Endometrial microvascular endothelial cells (primary cell): ENCODE measurements around the gene ULK4. TPM values are rescaled to one million over a fixed set of nuclear protein-coding genes. Genes with fewer than 3 reads are reported as not detected.
"Not testable (repeated sequence)": the region's sequence is repeated elsewhere in the genome, so short reads cannot be mapped to it uniquely, and the experiment has no call there.

Experiments
- in situ Hi-C: cut with HindIII; loops from 2 replicates; pipeline ENCODE4 v1.10.0; 2017; ENCODE audit warnings: low sequenced_read_pairs, low pct_unique_long_range_greater_than_20kb; ENCODE audit errors: inconsistent ontology term
- total RNA-seq: library from RNA; depleted of rRNA; stranded (reverse); fragments of >200 nt; gene quantifications from one replicate; pipeline ENCODE4 v1.2.3, GENCODE V29; 2015; ENCODE audit errors: inconsistent ontology term

Gene ULK4
- total RNA-seq, 1 donor from 2014 or later: 7.3 TPM

DNA sequence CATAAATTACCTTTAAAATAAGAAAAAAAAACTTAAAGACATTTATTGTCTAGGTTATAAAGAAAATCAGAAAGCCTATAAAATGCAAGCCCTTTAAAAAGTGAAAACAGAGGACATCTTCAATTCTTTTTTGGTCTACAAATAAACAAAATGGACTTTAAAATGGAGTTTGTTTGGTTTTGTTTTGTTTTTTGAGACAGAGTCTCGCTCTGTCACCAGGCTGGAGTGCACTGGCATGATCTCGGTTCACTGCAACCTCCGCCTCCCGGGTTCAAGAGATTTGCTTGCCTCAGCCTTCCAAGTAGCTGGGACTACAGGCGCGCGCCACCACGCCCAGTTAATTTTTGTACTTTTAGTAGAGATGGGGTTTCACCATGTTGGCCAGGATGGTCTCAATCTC, 252.7 kb downstream of the ULK4 start:
- in situ Hi-C loops: not testable (repeated sequence)

DNA sequence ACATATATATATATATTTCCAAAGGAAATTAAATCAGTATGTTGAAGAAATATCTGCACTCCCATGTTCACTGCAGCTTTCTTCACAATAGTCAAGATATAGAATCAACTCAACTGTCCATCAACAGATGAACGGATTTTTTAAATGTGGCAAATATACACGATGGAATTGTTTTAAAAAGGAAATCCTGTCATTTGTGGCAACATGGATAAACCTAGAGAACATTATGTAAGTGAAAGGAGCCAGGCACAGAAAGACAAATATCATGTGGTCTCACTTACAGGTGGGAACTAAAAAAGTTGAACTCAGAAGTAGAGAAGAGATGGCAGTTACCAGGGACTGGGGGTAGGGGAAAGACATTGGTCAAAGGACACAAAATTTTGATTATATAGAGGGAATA, 253.7 kb downstream of the ULK4 start:
- in situ Hi-C loops: no loop called here

DNA sequence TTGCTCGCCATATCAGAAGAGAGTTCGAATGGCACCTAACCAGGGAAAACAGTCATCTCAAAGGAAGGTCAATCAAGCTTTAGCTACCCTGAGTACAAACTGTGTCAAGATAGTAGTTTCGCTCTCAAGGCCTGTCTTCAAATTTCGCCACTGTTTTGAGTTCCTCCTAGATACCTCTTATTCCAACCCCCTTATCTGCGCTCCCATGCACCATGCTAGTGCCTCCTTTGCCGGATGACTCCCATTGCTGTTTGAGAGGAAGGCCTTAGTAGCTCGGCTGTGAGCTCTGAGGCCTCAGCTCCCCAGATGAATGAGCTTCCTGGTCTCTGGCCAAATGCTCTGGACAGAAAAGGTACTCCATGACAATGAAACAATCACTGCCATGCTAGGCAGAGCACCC, 256.0 kb downstream of the ULK4 start:
- in situ Hi-C loops: no loop called here

DNA sequence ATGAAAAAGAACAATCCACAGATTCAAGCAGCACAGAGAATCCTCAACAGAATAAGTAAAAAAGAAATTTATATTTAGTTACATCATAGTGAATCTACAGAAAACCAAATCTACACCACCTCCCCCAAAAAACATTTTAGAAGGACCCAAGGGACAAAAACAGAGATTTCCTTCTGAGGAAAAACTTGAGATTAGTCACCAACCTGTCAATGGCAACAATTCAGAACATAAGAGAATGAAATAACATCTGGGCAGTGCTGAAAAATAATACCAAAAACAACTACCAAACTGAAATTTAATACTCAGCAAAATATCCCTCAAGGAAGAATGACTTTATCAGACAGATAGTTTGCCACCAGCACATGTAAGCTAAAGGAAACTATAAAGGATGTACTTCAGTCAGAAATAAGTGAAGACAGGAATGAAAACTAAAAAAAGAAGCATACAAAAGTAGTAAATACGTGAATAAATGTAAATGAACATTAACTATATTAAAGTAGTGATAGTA, 260.7 kb downstream of the ULK4 start:
- in situ Hi-C loops: no loop called here

DNA sequence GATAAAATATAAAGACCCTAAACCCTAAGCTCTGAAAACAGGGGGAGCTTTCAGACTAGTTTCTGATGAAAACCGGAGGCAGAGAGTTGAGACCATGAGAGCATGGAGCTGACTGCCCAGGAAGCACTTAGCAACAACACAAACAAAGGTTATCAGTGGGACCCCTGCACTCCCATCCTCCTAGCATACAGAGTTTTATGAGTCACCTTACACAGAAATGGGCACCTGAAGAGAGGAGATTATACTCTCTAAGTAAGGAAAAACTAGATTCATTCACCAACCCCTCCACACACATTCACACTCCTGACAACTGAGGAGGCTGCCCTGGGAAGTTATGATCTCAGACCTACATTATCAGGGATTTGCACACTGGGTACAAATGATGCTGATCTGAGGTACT, 261.7 kb downstream of the ULK4 start:
- in situ Hi-C loops: no loop called here

DNA sequence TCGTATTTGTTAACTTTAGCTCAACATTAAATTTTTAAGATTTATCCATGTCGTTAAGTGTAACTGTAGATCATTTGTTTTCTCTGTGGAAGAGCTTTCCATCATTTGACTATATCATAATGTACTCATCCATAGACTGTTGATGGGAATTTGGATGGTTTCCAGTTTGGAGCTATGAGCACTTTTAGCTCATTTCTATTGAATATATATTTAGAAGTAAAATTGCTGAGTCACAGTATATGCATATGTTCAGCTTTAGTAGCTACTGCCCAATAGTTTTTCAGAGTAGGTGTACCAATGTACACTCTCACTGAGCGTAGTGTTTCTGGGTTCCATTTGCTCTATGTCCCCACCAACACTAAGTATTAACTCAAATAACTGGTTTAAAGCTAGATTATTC, 263.0 kb downstream of the ULK4 start:
- in situ Hi-C loops: no loop called here

DNA sequence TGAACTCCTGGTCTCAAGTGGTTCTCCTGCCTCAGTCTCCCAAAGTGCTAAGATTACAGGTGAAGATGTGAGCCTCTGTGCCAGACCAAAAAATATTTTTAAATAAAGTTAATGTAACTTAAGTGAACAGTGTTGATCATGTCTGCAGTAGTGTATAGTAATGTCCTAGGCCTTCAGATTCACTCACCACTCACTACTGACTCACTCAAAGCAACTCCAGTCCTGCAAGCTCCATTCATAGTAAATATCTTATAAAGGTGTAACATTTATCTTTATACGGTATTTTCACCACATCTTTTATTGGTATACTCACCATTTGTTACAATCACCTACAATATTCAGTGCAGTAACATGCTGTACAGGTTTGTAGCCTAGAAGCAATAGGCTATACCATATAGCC, 264.2 kb downstream of the ULK4 start:
- in situ Hi-C loops: no loop called here

DNA sequence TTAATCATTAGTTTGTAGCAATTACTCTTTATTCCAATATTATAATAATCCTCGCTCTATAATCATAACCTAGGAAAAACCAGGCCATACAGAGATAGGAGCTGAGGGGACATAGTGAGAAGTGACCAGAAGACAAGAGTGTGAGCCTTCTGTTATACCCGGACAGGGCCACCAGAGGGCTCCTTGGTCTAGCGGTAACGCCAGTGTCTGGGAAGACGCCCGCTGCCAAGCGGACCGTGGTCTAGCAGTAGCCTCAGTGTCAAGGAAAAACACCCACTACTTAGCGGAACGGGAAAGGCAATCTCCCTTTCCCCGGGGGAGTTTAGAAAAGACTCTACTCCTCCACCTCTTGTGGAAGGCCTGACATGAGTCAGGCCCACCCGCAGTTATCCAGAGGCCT, 266.1 kb downstream of the ULK4 start:
- in situ Hi-C loops: not testable (repeated sequence)

DNA sequence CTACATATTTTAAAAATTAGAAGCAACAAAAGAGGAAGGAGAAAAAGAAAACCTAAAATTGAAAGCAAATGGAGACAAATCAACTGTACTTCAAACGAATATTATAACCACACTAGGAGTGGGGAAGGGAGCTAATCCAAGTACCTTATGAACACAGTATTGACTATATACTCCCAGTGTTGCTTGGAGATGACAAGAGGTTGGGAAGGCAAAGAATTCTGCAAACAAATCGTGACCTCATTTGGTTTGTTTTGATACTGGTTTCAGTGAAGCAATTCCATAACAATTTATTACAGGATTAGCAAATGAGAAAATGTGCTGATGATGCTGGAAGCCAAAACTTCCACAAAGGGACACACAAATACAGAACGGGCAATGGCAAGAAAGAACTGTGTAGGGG, 268.1 kb downstream of the ULK4 start:
- in situ Hi-C loops: no loop called here

DNA sequence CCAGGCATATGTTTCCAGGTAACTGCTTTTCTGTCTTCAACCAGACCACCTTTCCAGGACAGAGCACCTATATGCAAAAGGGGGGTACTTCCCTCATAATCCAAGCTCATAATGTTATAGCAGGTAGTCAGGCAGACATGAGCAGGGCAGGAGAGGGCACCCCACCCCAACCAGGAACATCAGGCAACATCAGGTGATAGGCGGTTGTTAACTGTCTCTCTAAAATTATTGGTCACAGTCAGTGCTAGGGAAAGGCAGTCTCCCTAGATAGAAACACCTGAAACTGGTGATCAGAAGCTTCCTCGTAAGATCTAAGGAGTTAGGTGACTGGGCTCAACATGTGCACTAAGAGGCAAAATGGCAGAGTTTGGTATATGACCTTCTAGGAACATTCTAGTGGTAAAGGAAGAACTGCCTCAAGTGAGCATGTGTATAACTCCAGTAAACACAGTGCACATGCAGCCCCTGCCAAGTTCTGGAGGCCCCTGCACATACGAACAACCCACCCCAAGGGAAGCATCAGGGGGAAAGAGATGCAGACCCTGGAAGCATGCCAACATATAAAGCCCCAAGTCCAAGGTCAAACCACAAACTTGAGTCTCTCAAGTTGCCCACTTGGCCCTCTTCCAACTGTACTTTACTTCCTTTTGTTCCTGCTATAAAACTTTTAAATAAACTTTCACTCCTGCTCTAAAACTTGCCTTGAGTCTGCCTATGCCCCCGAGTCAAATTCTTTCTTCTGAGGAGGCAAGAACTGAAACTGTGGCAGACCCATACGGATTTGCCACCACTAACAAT, 270.9 kb downstream of the ULK4 start:
- in situ Hi-C loops: no loop called here

DNA sequence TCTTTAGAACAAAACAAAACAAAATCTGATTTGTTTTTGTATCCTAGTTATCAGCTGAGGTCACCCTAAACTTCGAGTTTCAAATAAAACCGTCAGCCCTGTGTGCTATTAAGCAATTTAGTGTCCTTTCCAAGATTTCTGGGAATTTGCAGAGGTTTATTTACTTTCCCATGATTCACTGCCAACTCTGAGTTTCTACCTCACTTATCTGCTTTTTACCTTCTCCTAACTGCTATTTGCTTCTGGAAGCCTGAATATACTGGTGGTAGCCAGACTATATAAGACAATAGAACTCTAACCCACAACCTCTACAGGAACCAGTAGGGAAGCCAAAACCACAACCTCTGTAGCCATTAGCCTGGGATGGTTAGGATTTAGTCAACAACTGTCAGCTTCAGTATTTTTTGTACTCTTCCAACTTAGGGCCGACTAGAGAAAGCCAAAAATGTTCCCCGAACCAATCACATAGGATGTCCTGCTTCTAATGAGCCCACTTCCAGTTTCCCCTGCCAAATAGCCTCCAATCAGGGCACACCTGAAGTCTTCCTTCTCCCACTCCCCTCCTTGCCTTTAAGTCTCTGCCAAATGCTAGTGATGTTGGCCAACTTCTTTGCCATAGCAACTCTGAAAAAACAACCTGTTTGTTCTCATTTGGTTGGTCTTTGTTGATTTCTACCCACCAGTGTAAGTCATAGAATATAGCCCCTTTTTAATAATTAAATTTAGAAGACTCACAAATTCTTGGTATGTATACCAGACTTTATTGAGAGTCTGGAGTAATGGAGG, 273.1 kb downstream of the ULK4 start:
- in situ Hi-C loops: no loop called here

DNA sequence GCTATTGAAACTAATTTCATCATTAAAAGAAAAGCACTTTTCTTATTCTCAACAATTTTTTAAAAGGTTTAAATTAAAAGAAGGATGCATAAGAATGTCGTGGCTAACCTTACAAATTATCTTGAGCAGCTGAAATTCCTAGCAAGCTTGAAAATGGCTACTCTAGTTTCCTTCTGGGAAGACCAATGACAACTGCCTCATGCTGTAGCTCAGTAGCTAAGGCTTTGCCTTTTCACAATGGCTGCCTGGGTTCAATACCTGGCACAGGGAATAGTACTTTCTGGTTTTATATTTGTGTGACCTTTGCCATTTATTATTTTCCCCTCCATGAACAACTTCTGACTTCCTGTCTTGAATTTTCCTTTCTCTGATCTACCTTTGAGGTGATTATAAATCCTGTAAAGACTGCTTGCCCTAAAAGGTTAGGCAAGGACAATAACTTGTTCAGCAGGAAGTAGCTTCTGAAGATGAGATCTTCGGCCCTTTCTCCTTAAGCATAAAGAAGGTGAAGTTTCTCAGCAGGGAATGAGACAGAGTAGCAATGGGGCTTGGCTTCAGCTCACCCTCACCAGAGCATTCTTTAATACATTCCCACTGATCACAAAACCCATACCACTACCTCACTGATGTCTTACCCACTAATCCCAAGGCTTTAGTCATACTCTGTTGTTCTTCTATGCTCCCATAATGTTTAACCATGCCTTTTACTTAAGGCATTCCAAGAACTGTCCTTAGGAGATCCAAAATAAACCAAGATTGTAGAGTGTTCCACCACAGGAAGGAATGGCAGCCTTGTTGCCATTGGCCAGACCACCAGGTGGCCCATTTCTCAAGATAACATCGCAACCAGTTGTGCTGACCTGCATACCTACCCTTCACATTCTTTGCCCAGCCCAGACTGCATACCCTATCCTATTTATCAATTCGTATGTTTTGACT, 276.8 kb downstream of the ULK4 start:
- in situ Hi-C loops: no loop called here

DNA sequence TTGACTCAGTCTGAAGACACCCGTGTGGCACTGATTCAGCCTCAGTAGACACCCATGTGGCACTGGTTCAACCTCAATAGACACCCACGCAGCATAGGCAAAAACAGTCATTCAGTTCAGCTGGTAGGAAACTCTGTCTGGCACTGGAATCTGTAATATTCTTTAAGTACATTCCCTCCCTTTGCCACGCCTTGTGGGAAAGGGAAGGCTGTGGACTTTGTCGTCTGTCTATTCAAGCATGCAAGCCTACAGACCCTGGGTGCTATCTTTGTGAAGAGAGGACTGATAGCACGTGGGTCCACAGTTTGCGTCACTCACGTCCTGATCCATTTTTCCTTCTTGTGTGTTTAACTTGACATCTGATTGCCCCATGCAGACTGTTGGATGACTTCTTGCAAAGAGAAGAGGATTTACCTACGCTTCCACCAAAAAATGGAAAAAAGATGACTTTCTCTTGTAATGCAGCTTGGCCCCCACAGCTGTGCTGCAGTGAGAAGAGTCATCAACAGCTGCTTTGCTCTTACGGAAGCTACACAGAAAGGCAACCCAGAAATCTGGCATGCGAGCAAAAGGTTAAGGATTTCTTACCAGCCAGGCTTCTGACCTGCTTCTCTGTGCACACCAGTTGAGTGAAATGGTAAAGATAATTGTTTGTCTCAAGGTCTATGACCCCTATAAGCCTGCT, 278.1 kb downstream of the ULK4 start:
- in situ Hi-C loops: no loop called here

DNA sequence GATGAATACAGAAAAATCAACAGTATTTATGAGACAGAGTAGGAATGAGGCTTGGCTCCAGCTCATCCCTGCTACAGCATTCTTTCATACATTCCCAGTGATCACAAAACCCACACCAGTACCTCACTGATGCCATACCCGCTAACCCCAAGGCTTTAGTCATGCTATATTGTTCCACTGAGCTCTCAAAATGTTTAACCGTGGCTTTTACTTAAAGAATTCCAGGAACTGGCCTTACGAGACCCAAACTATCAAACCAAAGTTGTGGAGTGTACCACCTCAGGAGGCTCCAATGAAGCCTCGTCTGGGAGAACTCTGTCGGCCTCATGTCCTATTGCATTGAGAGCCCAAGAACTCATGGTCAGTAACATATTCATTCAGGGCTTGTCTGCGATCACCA, 278.9 kb downstream of the ULK4 start:
- in situ Hi-C loops: no loop called here

DNA sequence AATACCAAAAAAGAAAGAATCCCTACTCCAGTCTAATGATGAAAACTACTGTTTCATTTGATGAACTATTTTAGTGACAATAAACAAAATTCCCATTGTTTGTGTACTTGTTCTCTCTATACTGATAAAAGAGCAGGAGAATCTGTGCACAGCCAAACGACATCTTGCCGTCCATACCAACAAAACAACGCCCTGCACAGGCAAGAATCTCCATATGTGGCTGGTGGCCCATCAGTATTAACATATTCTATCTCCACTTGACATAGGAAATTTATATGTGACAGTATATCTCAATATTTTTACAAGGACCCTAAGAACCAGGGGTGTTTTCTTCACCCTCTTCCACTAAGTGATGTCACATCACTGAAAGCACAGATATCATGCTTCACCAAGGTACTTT, 279.5 kb downstream of the ULK4 start:
- in situ Hi-C loops: no loop called here

DNA sequence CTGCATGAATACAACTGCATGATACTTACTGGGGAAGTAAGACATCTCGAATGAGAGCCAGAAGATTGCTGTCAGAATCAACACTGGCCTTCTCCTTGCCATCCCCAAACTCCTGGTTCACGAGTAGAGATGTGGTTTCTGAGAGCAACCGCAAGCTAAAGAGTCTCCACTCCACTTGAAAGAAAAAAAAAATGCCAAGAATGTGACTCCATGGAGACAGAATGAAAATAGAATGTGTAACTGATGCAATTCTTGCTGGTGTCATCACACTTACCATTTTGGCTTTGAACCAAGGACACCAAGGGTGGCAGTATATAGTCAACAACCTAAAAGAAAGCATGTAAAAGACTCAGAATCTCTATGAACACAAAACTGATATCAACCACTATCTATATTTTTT, 280.4 kb downstream of the ULK4 start:
- in situ Hi-C loops: no loop called here

DNA sequence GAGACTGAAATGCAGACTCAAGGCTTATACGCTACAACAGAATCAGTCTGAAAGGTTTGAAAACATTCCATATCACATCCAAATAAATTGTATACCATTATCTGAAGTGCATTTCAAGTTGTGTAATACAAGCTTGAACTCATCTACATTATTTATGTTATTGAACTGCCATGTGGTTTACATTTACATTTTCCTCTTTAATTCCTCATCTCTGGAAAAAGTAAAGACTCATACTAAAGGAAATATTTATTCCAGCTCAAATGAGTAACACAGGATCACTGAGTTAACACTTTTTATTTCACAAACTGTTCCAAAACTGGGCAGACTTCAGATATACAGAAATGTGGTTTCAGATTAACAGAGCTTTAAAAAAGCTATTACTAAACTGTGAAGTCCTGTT, 282.5 kb downstream of the ULK4 start:
- in situ Hi-C loops: no loop called here

DNA sequence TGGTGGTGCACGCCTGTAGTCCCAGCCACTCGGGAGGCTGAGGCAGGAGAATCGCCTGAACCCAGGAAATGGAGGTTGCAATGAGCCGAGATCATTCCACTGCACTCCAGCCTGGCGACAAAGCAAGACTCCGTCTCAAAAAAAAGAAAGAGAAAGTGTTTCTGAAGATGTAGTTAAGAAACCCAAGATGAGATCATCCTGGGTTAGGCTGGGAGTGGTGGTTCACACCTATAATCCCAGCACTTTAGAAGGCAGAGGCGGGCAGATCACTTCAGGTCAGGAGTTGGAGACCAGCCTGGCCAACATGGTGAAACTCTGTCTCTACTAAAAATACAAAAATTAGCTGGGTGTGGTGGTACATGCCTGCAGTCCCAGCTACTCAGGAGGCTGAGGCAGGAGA, 286.8 kb downstream of the ULK4 start:
- in situ Hi-C loops: not testable (repeated sequence)

DNA sequence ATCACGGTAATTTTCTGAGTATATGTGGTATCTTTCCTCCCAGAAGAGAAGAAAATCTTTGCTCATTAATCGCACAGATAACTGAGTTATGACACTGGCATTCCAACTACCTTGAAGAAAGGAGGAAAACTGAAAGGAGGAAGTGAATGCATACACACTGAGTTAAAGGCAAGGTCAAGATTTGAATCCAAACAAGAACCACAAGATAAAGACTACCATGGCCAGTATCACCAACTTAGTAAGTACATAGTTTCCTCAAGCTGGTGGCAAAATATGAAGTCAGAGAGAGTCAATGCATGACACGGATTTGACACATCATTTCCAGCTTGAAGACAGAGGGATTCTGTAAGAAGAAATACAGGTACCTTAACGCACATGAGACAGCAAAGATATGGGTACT, 287.5 kb downstream of the ULK4 start:
- in situ Hi-C loops: no loop called here
